Hepatocyte (in vitro differentiated cells): ENCODE measurements around the gene ZFHX3.

Source experiments
- CTCF ChIP-seq: fragments of 200-600 bp; sonication (generic); IDR thresholded peaks from 2 replicates; pipeline ENCODE4 v1.5.1; 2016; ENCODE audit warnings: antibody characterized with exemption, mild to moderate bottlenecking; ENCODE audit not compliant: poor library complexity
- EZH2 ChIP-seq: fragments of 200-600 bp; sonication (generic); IDR thresholded peaks from 2 replicates; pipeline ENCODE4 v1.6.1; 2016; ENCODE audit warnings: antibody characterized with exemption, mild to moderate bottlenecking, borderline replicate concordance
- EZH2phosphoT487 ChIP-seq: fragments of 200-600 bp; sonication (generic); IDR thresholded peaks from one replicate; pipeline ENCODE4 v1.6.1; 2018; ENCODE audit warnings: antibody characterized with exemption, mild to moderate bottlenecking, low read depth, moderate library complexity; ENCODE audit not compliant: unreplicated experiment, severe bottlenecking

- TF ChIP-seq CTCF = no peak
- no peak for TF ChIP-seq EZH2
- TF ChIP-seq EZH2phosphoT487 = no peak
These were observed 35.6 kb downstream of the ZFHX3 start for GRCh38 chr16:73012341-73012740.
